Measurements from ENCODE around the gene CASP8.

GRCh38 chr2:201275990-201276389 lies 15.7 kb downstream of the CASP8 start:
- TF ChIP-seq YY1 (IDR thresholded peaks at IDR 0.05) (no peak), GABPA (IDR thresholded peaks at IDR 0.05 in 1 of 2, conservative IDR thresholded peaks at IDR 0.05 in 1 of 2) (no peak), JUND (IDR thresholded peaks at IDR 0.05) (no peak), MAX (IDR thresholded peaks at IDR 0.05) (no peak), EGR1 (IDR thresholded peaks at IDR 0.05; ENCODE audit: low read depth in 2 of 2) (no peak)
- TF ChIP-seq, protein P1, sequence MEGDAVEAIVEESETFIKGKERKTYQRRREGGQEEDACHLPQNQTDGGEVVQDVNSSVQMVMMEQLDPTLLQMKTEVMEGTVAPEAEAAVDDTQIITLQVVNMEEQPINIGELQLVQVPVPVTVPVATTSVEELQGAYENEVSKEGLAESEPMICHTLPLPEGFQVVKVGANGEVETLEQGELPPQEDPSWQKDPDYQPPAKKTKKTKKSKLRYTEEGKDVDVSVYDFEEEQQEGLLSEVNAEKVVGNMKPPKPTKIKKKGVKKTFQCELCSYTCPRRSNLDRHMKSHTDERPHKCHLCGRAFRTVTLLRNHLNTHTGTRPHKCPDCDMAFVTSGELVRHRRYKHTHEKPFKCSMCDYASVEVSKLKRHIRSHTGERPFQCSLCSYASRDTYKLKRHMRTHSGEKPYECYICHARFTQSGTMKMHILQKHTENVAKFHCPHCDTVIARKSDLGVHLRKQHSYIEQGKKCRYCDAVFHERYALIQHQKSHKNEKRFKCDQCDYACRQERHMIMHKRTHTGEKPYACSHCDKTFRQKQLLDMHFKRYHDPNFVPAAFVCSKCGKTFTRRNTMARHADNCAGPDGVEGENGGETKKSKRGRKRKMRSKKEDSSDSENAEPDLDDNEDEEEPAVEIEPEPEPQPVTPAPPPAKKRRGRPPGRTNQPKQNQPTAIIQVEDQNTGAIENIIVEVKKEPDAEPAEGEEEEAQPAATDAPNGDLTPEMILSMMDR (IDR thresholded peaks at IDR 0.05; ENCODE audit: low read depth, low read length, missing input control), result no peak
- TF ChIP-seq, protein P2, sequence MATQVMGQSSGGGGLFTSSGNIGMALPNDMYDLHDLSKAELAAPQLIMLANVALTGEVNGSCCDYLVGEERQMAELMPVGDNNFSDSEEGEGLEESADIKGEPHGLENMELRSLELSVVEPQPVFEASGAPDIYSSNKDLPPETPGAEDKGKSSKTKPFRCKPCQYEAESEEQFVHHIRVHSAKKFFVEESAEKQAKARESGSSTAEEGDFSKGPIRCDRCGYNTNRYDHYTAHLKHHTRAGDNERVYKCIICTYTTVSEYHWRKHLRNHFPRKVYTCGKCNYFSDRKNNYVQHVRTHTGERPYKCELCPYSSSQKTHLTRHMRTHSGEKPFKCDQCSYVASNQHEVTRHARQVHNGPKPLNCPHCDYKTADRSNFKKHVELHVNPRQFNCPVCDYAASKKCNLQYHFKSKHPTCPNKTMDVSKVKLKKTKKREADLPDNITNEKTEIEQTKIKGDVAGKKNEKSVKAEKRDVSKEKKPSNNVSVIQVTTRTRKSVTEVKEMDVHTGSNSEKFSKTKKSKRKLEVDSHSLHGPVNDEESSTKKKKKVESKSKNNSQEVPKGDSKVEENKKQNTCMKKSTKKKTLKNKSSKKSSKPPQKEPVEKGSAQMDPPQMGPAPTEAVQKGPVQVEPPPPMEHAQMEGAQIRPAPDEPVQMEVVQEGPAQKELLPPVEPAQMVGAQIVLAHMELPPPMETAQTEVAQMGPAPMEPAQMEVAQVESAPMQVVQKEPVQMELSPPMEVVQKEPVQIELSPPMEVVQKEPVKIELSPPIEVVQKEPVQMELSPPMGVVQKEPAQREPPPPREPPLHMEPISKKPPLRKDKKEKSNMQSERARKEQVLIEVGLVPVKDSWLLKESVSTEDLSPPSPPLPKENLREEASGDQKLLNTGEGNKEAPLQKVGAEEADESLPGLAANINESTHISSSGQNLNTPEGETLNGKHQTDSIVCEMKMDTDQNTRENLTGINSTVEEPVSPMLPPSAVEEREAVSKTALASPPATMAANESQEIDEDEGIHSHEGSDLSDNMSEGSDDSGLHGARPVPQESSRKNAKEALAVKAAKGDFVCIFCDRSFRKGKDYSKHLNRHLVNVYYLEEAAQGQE (IDR thresholded peaks at IDR 0.05), result no peak
- TF ChIP-seq, protein P3, sequence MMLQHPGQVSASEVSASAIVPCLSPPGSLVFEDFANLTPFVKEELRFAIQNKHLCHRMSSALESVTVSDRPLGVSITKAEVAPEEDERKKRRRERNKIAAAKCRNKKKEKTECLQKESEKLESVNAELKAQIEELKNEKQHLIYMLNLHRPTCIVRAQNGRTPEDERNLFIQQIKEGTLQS (IDR thresholded peaks at IDR 0.05), result no peak
